Measurements from ENCODE around the gene RANBP6.
A peak's percentile ranks its signal among the peaks of the same experiment; 100 is the strongest.
"Not testable (repeated sequence)": the region's sequence is repeated elsewhere in the genome, so short reads cannot be mapped to it uniquely, and the experiment has no call there.

Gene RANBP6

GRCh38 chr9:6015278-6016157 lies at the start of gene RANBP6:
RANBP6 (minus strand) TSS chr9:6015624; CDS start chr9:6015607, 17 bp downstream.
- DNase-seq = peak; percentile 82
- in situ Hi-C loops (cut with HindIII; ENCODE audit: low pct_ligation_motif_present, low pct_unique_long_range_greater_than_20kb, low sequenced_read_pairs) = no loop called here

GRCh38 chr9:6063146-6063545 lies 47.7 kb upstream of the RANBP6 start:
- not testable (repeated sequence) for DNase-seq

GRCh38 chr9:6055666-6056065 lies 40.2 kb upstream of the RANBP6 start:
- in situ Hi-C loops (cut with HindIII; ENCODE audit: low pct_ligation_motif_present, low pct_unique_long_range_greater_than_20kb, low sequenced_read_pairs) = no loop called here
- DNase-seq = no peak

More at GRCh38 chr9:6063146-6063545, 47.7 kb upstream of the RANBP6 start:
- in situ Hi-C loops (cut with HindIII; ENCODE audit: low pct_ligation_motif_present, low pct_unique_long_range_greater_than_20kb, low sequenced_read_pairs) = not testable (repeated sequence)

- in situ Hi-C loops (cut with HindIII; ENCODE audit: low pct_ligation_motif_present, low pct_unique_long_range_greater_than_20kb, low sequenced_read_pairs) = no loop called here
- DNase-seq = peak; percentile 79
These were observed 39.8 kb upstream of the RANBP6 start for GRCh38 chr9:6055216-6055615.

GRCh38 chr9:6054280-6055099 lies 39.1 kb upstream of the RANBP6 start:
- in situ Hi-C loops (cut with HindIII; ENCODE audit: low pct_ligation_motif_present, low pct_unique_long_range_greater_than_20kb, low sequenced_read_pairs) = no loop called here
- DNase-seq = peak; percentile 72

- in situ Hi-C loops (cut with HindIII; ENCODE audit: low pct_ligation_motif_present, low pct_unique_long_range_greater_than_20kb, low sequenced_read_pairs) = no loop called here
- DNase-seq = no peak
These were observed 37.0 kb upstream of the RANBP6 start for GRCh38 chr9:6052293-6052919.

- in situ Hi-C loops (cut with HindIII; ENCODE audit: low pct_ligation_motif_present, low pct_unique_long_range_greater_than_20kb, low sequenced_read_pairs) = no loop called here
- no peak for DNase-seq
These were observed 36.1 kb upstream of the RANBP6 start for GRCh38 chr9:6051511-6051950.

- DNase-seq = peak; percentile 27
These were observed 34.4 kb upstream of the RANBP6 start for GRCh38 chr9:6049798-6050197.

GRCh38 chr9:6048039-6048438 lies 32.6 kb upstream of the RANBP6 start:
- DNase-seq = no peak
- in situ Hi-C loops (cut with HindIII; ENCODE audit: low pct_ligation_motif_present, low pct_unique_long_range_greater_than_20kb, low sequenced_read_pairs) = no loop called here

More at GRCh38 chr9:6049798-6050197, 34.4 kb upstream of the RANBP6 start:
- in situ Hi-C loops (cut with HindIII; ENCODE audit: low pct_ligation_motif_present, low pct_unique_long_range_greater_than_20kb, low sequenced_read_pairs) = no loop called here

- in situ Hi-C loops (cut with HindIII; ENCODE audit: low pct_ligation_motif_present, low pct_unique_long_range_greater_than_20kb, low sequenced_read_pairs) = no loop called here
- DNase-seq = no peak
These were observed 31.6 kb upstream of the RANBP6 start for GRCh38 chr9:6047020-6047419.

- DNase-seq = no peak
- in situ Hi-C loops (cut with HindIII; ENCODE audit: low pct_ligation_motif_present, low pct_unique_long_range_greater_than_20kb, low sequenced_read_pairs) = no loop called here
These were observed 29.9 kb upstream of the RANBP6 start for GRCh38 chr9:6045364-6045763.

GRCh38 chr9:6040077-6040476 lies 24.7 kb upstream of the RANBP6 start:
- no peak for DNase-seq
- in situ Hi-C loops (cut with HindIII; ENCODE audit: low pct_ligation_motif_present, low pct_unique_long_range_greater_than_20kb, low sequenced_read_pairs) = no loop called here

GRCh38 chr9:6036391-6036790 lies 21.0 kb upstream of the RANBP6 start:
- in situ Hi-C loops (cut with HindIII; ENCODE audit: low pct_ligation_motif_present, low pct_unique_long_range_greater_than_20kb, low sequenced_read_pairs) = no loop called here
- DNase-seq = no peak

GRCh38 chr9:6034954-6035353 lies 19.5 kb upstream of the RANBP6 start:
- DNase-seq = peak; percentile 21
- in situ Hi-C loops (cut with HindIII; ENCODE audit: low pct_ligation_motif_present, low pct_unique_long_range_greater_than_20kb, low sequenced_read_pairs) = no loop called here

- in situ Hi-C loops (cut with HindIII; ENCODE audit: low pct_ligation_motif_present, low pct_unique_long_range_greater_than_20kb, low sequenced_read_pairs) = no loop called here
- DNase-seq = no peak
These were observed 14.3 kb upstream of the RANBP6 start for GRCh38 chr9:6029604-6030274.

GRCh38 chr9:6024035-6024554 lies 8.7 kb upstream of the RANBP6 start:
- in situ Hi-C loops (cut with HindIII; ENCODE audit: low pct_ligation_motif_present, low pct_unique_long_range_greater_than_20kb, low sequenced_read_pairs) = no loop called here
- peak; percentile 33 for DNase-seq

- DNase-seq = not testable (repeated sequence)
These were observed 1.6 kb upstream of the RANBP6 start for GRCh38 chr9:6016975-6017374.

GRCh38 chr9:6014670-6015270 lies 654 bp downstream of the RANBP6 start:
- in situ Hi-C loops (cut with HindIII; ENCODE audit: low pct_ligation_motif_present, low pct_unique_long_range_greater_than_20kb, low sequenced_read_pairs) = no loop called here
- DNase-seq = peak; percentile 66

More at GRCh38 chr9:6016975-6017374, 1.6 kb upstream of the RANBP6 start:
- in situ Hi-C loops (cut with HindIII; ENCODE audit: low pct_ligation_motif_present, low pct_unique_long_range_greater_than_20kb, low sequenced_read_pairs) = not testable (repeated sequence)

All from ACHN (cell line).